Mucosa of gallbladder (tissue), 1 donor: ENCODE measurements around the gene CFAP299. TPM values are rescaled to one million over a fixed set of nuclear protein-coding genes. Genes with fewer than 3 reads are reported as not detected.

Experiments used
- DNase-seq: peaks from one replicate; pipeline ENCODE4 v3.0.0-alpha.2; 2020; ENCODE audit warnings: low spot score
- total RNA-seq: library from RNA; stranded (reverse); gene quantifications from one replicate; pipeline ENCODE4 v1.2.1, GENCODE V29; 2021
- donor health status: DM: no; HTN: no; CAD: no.

Gene CFAP299
- total RNA-seq, 1 donor from 2014 or later, result not detected

GRCh38 chr4:80922941-80923340, 587.4 kb downstream of the CFAP299 start:
- no peak for DNase-seq

GRCh38 chr4:80925293-80925692, 589.8 kb downstream of the CFAP299 start:
- no peak for DNase-seq

- DNase-seq, result no peak
Measured at GRCh38 chr4:80926446-80926845, 590.9 kb downstream of the CFAP299 start.

GRCh38 chr4:80926891-80927290, 591.4 kb downstream of the CFAP299 start:
- no peak for DNase-seq

GRCh38 chr4:80927420-80927819, 591.9 kb downstream of the CFAP299 start:
- DNase-seq, result no peak

GRCh38 chr4:80931631-80932081, 596.1 kb downstream of the CFAP299 start:
- no peak for DNase-seq

- no peak for DNase-seq
Measured at GRCh38 chr4:80948141-80948540, 612.6 kb downstream of the CFAP299 start.

GRCh38 chr4:80948995-80949394, 613.5 kb downstream of the CFAP299 start:
- DNase-seq, result no peak

- no peak for DNase-seq
Measured at GRCh38 chr4:80956421-80956820, 620.9 kb downstream of the CFAP299 start.

- DNase-seq, result no peak
Measured at GRCh38 chr4:80963051-80963450, 627.5 kb downstream of the CFAP299 start.

GRCh38 chr4:80967346-80967745, 631.8 kb downstream of the CFAP299 start:
- no peak for DNase-seq

GRCh38 chr4:80980239-80980638, 644.7 kb downstream of the CFAP299 start:
- no peak for DNase-seq

- DNase-seq, result no peak
Measured at GRCh38 chr4:80986011-80986410, 650.5 kb downstream of the CFAP299 start.

- DNase-seq, result peak; percentile 38
Measured at GRCh38 chr4:80989921-80990544, 654.5 kb downstream of the CFAP299 start.

- DNase-seq, result no peak
Measured at GRCh38 chr4:80990851-80991250, 655.3 kb downstream of the CFAP299 start.

GRCh38 chr4:80999943-81000342, 664.4 kb downstream of the CFAP299 start:
- DNase-seq, result no peak

GRCh38 chr4:81003597-81004111, 668.1 kb downstream of the CFAP299 start:
- DNase-seq, result no peak

GRCh38 chr4:81007417-81007816, 671.9 kb downstream of the CFAP299 start:
- no peak for DNase-seq

Other genes starting within 250 kb of the CFAP299 start
- 4.1 TPM for gene PRDM8, start 138.2 kb upstream of the CFAP299 start, total RNA-seq
- 0.12 TPM for gene FGF5, start 69.1 kb upstream of the CFAP299 start, total RNA-seq